Spleen (tissue), 7 donors: ENCODE data around the gene RBM5.

ENCODE experiments used
- POLR2AphosphoS5 ChIP-seq, 3 donors: sonication (generic); formaldehyde crosslinking; IDR thresholded peaks; one replicate each; pipeline ENCODE4 v1.5.1; 2017; ENCODE audit warnings: antibody characterized with exemption in 3 of 3
- TF ChIP-seq, protein P1 (sequence below), 11 experiments: fragments of 200-600 bp in 7 of 11; fragments of 450-650 bp in 4 of 11; sonication (generic) in 4 of 11; IDR thresholded peaks in 8 of 11; conservative IDR thresholded peaks in 3 of 11; 1 replicate in 7 of 11; 2 replicates in 4 of 11; pipeline versions ENCODE4 v1.4.0 to v1.8.0; 2016 to 2021; ENCODE audit warnings: antibody characterized with exemption in 11 of 11, inconsistent platforms in 4 of 11, mild to moderate bottlenecking in 1 of 11
- donor health status: DM: no; HTN: no; CAD: no; lungs with moderate emphysema.
- donor health status: DM: no; HTN: no; CAD: no.
- donor health status: DM: no; HTN: no; CAD: no.

DNA sequence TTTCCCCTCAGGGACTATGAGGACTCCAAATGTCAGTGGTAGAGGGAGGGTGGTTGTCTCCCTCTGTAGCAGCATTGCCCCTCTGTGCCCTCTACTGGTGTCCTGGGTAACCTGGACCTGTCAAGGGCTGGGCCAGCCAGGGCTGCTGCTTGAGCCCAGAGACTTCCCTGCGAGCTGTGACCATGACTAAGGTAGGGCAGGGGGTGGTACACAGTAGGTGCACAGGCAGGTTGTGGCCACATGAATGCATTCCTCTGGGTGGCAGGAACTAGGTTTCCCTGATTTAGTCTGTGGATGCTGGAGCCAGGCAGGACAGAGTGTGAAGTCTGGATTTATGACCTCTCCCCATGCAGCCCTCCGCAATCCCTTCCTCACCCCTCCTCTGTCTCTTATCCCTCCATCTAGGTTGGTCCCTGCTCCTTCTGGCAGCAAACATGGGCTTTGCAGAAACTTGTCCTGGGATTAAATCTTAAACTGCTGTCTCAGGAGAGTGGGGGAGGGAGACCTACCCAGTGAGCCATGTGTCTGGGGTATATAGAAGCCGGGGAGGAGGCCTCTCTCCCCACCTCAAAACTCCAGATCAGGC lies 57.7 kb downstream of the RBM5 start:
- TF ChIP-seq, protein P1, sequence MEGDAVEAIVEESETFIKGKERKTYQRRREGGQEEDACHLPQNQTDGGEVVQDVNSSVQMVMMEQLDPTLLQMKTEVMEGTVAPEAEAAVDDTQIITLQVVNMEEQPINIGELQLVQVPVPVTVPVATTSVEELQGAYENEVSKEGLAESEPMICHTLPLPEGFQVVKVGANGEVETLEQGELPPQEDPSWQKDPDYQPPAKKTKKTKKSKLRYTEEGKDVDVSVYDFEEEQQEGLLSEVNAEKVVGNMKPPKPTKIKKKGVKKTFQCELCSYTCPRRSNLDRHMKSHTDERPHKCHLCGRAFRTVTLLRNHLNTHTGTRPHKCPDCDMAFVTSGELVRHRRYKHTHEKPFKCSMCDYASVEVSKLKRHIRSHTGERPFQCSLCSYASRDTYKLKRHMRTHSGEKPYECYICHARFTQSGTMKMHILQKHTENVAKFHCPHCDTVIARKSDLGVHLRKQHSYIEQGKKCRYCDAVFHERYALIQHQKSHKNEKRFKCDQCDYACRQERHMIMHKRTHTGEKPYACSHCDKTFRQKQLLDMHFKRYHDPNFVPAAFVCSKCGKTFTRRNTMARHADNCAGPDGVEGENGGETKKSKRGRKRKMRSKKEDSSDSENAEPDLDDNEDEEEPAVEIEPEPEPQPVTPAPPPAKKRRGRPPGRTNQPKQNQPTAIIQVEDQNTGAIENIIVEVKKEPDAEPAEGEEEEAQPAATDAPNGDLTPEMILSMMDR (IDR thresholded peaks at IDR 0.05 in 8 of 11, conservative IDR thresholded peaks at IDR 0.05 in 3 of 11), result no peak
- no peak for TF ChIP-seq POLR2AphosphoS5 (IDR thresholded peaks at IDR 0.05)
